Ramos (cell line): ENCODE data around the gene CLPSL2.

Experiments
- in situ Hi-C: fragments of 300-500 bp; cut with MboI; formaldehyde crosslinking; loops from one replicate; pipeline ENCODE4 v1.14.3; 2022; ENCODE audit warnings: low sequenced_read_pairs; ENCODE audit not compliant: unreplicated experiment

CLPSL2 gene

DNA sequence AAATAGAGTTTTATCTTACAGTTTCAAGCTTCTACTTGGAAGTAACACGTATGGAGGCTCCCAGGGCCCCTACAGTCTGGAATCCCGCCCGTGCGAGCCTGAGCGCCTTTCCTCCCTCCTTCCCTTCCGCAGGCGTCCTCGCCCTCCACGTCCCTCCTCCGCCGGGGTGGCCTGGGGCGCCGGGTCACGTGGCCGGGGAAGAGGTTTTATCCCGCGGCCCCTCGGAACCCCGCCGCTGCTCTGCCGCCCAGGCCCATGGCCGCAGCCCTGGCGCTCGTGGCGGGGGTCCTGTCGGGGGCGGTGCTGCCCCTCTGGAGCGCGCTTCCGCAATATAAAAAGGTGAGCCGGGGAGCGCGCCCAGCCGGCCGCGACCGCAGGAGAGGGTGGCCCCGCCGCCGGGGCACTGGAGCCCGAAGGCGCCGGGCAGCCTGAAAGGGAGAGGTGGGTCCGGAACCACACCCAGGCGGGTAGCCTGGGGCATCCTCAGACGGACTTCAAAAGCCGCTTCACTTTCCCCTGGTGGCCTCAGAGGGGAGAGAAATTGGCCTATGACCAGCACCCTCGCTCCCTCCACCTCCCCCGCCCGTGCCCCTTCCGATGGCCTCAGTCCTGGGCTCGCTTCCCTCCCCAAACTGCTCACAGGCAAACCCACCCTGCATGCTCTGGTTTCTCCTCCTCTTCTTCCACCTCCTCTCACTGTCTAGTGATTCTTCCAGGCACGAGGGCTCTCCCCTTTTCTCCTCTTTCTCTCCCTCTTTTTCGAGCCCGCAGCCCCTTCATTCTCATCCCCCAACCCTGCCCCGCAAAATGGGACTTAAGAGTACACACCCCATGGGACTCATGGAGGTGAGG is at the start of gene CLPSL2:
TSS of gene CLPSL2 (plus strand) at position 235 of the 852 bp plus-strand sequence. CDS start at position 256, 21 bp downstream.
- in situ Hi-C loops: no loop called here

- in situ Hi-C loops: no loop called here
Observed at GRCh38 chr6:35727231-35727934, 49.0 kb upstream of the CLPSL2 start.

- in situ Hi-C loops: no loop called here
Observed at GRCh38 chr6:35727935-35728682, 48.3 kb upstream of the CLPSL2 start.

DNA sequence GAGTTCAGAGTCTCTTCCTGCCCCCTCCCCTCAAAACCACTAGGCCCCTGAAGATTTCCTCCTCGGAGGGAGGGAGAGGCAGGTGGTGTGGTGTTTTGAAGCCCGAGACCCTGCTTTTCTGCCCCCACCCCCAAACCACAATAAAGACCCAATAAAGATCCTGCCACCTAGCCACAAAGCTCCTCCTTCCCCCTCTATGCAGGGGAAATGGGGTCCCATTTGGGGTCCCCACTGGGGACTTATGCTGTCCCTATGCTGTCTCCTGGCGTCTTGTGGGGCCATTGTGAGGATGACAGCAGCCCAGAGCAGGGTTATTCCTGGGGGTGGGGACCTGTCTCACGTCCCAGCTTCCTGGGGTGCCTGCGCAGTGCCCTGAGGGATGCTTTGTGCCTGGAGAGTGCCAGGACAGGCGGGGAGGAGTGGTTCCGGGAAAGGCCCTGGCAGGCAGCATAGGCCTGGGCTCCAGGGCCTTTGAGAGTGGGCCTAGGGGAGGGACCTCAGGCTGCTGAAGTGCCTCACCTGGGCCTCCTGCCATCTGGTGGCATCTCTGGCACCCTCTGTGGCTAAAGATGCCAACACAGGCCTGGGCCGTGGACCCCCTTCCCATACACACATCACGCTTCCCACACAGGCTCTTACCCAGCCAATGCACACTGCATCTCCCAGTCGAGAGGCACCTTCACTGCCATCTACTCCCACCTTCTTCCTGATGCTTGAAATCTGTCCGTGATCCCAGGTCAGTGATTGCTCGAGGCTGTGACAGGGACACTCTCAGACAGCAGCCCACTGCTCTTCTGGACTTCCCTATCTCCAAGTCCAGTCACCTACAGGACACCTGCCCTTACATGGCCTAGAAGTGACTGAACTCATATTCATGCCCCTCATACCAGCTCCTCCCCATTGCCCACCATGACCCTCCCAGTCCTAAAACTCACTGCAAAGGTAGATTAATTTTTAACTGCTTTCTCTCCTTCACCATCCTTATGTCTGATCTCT is 47.4 kb upstream of the CLPSL2 start:
- in situ Hi-C loops: no loop called here

DNA sequence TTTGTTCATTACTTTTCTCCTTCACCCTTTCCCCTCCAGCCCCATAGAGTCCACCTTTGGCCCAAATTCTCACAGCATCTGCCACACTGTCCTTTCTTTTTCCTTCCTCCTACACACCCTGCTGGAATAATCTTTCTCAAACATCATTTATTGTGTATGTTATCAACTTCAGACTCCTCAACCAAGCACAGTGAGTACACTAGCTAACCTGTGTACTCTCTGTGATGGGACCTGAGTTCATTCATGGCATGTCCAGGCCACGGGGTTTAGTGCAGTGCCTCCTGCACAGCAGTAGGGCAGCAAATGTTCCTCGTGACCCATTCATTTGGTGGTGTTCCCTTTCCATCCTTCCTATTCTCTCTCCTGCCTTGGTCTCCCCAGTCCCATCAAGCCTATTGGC is 46.7 kb upstream of the CLPSL2 start:
- in situ Hi-C loops: loop anchor here (10.0 kb wide), 1 partner anchor 425 kb away; no protein-coding TSS in a partner anchor

DNA sequence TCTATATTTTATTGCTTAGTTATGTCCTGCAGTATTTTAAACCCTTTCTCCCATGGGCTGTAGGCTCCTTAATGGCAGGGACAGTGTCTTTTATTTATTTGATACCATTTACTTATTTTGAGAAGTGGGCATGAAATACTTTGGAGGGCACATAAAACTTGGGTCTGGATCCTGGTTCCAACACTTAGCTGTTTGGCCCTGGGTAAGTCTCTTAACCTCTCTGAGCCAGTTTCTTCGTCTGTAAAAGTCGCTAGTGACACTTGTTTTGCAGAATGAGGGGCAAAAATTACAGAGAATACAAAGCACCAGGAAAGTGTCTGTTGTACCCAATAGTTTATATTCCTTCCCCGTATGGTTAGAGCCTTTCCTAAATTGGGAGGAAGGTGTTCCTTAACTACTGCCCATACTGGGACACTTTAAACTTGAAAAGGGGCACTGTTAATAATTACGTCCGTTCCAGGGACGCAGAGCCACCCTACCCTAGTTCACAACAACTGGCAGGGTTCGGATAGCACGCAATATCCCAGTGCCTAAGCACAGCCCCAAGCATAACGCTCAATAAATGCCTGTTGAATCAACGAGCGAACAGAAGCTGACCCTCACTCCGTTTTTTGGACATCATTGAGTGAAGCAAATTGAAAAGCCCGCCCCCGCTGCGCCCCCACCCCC is 45.5 kb upstream of the CLPSL2 start:
- in situ Hi-C loops: loop anchor here (10.0 kb wide), 1 partner anchor 426 kb away; no protein-coding TSS in a partner anchor

GRCh38 chr6:35731414-35731735 is 45.0 kb upstream of the CLPSL2 start:
- in situ Hi-C loops: loop anchor here (10.0 kb wide), 1 partner anchor 427 kb away; no protein-coding TSS in a partner anchor

DNA sequence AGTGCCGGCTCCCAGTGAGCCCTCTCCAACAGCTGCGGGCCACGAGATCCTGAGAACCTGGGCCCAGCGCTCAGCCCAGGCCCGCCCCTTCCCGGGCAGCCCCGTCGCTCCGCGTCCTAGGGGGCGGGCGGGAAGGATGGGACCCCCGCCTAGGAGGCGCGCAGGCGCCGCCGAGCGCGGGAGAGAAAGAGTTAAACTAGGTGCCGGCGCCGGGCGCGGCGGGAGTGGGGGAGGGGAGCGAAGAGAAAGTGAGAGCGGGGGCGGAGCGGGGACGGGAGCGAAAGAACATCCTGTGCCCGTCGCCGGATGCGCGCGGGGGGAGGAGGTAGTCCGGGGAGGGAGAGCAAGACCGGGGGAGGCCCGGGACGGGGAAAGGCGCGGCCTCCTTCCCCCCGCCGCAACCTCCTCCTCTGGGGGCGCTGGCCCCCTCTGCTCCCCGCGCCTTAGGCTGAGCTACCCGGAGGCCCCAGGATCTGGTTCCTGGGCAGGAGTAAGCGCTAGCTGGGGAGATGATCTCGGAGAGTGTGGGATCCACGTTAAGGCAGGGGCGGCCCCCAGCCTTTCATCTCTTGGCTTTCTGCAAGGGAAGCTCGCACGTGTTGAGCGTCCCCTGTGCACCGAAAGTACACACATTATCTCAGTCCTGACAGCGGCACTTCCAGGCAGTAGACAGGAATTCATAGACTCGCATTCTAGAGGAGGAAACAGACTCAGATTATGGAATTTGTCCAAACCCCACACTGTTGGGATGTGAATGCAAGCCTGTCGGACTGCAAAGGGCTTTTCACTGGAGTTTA is 44.5 kb upstream of the CLPSL2 start:
- in situ Hi-C loops: loop anchor here (10.0 kb wide), 1 partner anchor 427 kb away; no protein-coding TSS in a partner anchor

GRCh38 chr6:35733633-35734032 is 42.8 kb upstream of the CLPSL2 start:
- in situ Hi-C loops: loop anchor here (10.0 kb wide), 1 partner anchor 429 kb away; no protein-coding TSS in a partner anchor

DNA sequence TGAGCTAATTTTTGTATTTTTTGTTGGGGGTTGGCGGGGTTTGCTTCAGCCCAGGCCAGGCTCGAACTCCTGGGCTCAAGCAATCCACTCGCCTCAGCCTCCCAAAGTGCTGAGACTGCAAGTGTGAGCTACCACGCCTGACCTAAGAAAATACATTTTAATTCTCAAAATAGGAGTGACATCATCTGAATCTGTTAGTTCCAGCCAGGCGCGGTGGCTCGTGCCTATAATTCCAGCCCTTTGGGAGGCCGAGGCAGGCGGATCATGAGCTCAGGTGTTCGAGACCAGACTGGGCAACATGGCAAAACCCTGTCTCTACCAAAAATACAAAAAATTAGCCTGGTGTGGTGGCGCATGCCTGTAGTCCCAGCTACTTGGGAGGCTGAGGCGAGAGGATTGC is 42.1 kb upstream of the CLPSL2 start:
- in situ Hi-C loops: loop anchor here (10.0 kb wide), 1 partner anchor 430 kb away; no protein-coding TSS in a partner anchor

- in situ Hi-C loops: loop anchor here (5.0 to 10.0 kb wide), 3 partner anchors 153 to 431 kb away; no protein-coding TSS in a partner anchor
Observed at GRCh38 chr6:35735452-35735851, 40.9 kb upstream of the CLPSL2 start.

- in situ Hi-C loops: loop anchor here (5.0 to 10.0 kb wide), 3 partner anchors 154 to 432 kb away; no protein-coding TSS in a partner anchor
Observed at GRCh38 chr6:35736253-35736894, 40.0 kb upstream of the CLPSL2 start.

GRCh38 chr6:35736982-35737412 is 39.4 kb upstream of the CLPSL2 start, which contains the start of gene ARMC12:
TSS of gene ARMC12 (plus strand) at chr6:35737032. CDS start at chr6:35737109, 77 bp downstream.
- in situ Hi-C loops: loop anchor here (5.0 to 10.0 kb wide), 3 partner anchors 155 to 432 kb away; no protein-coding TSS in a partner anchor

DNA sequence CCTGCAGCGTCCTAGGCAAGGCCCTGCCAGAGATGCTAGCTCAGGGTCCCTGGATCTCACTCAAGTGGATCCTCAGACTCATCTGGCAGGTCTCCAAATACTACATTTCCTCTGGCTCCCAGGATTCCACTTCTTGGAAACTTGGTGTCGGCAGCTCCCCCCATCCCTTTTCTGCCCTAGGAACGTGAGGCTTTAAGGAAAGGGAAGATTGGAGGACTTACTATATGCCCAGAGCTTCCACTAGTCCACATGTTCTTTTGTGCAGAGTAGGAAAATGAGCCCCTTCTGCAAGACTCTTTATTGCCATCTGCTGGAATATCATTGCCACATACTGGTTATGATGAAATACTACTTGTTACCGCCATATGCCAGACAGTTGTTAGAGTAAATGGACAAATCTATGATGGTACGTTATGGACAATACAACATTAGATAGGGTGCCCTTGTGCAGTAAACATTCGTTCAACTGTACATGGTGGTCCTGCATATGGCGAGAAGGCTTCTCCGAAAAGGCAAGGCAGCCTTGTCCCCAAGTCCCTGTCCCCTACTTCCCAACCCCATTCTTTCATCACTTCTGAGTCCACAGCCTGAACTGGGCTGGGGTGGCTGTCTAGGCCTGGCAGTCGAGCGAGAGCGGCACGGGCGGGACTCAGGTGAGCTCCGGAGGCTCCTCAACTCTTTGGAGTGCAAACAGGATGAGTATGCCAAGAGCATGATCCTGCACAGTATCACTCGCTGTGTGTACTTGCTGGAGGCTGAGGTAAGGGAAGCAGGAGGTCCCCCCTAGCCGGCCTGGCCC is 38.8 kb upstream of the CLPSL2 start:
- in situ Hi-C loops: loop anchor here (5.0 to 10.0 kb wide), 3 partner anchors 155 to 433 kb away; no protein-coding TSS in a partner anchor

- in situ Hi-C loops: loop anchor here (5.0 to 10.0 kb wide), 3 partner anchors 158 to 435 kb away; no protein-coding TSS in a partner anchor
Observed at GRCh38 chr6:35739645-35740524, 36.5 kb upstream of the CLPSL2 start.
